Mononuclear cell (primary cell): ENCODE measurements around the gene TMEM87B. TPM values are rescaled to one million over a fixed set of nuclear protein-coding genes. Genes with fewer than 3 reads are reported as not detected.

ENCODE experiments used
- H3K27me3 ChIP-seq: 2 replicates; pipeline ENCODE4 v1.6.0; 2011; ENCODE audit warnings: low read length, control low read depth; ENCODE audit not compliant: insufficient read depth
- H3K4me1 ChIP-seq: 2 replicates; pipeline ENCODE4 v1.5.1; 2011; ENCODE audit warnings: mild to moderate bottlenecking, low read length, control low read depth; ENCODE audit not compliant: insufficient read depth
- H3K4me3 ChIP-seq: 2 replicates; pipeline ENCODE4 v1.5.1; 2011; ENCODE audit warnings: mild to moderate bottlenecking, low read length, moderate library complexity
- H3K9me3 ChIP-seq: 2 replicates; pipeline ENCODE4 v1.5.1; 2011; ENCODE audit warnings: low read depth, mild to moderate bottlenecking, control low read depth, low read length
- total RNA-seq: library from RNA; depleted of rRNA; stranded (reverse); fragments of >200 nt; gene quantifications from one replicate; pipeline ENCODE4 v1.2.3, GENCODE V29; 2012

TMEM87B gene
- total RNA-seq, 1 donor, result 16.4 TPM

DNA sequence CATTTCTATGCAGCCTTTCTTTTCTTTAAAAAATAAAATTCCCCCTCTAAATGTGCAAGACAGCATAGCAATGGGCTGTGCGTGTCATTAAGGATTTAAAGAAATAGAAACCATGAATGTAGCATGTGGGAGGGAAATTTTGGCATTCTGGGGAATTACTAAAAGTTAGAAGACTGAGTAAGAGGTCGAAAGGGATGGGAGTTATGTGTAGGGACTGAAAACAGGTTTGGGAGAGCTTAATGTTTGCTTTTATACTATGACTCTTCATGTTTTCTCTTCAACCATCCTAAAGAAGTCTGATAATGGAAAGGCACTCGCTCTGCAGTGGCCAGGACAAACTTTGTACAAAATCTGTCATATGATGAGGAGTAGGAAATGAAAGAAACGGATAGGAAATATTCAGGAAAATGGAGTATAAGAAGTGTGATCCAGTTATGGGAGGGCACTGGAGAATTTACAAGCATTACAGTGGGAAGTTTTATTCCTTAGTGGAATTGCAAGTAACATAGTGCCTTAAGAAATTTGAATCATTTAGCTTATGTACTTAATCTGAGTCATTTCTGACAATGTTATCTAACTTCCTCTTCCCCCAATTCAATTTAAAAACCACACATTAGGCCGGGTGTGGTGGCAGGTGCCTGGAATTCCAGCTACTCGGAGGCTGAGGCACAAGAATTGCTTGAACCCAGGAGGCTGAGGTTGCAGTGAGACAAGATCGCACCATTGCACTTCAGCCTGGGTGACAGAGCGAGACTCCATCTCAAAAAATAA is 20.6 kb downstream of the TMEM87B start:
- H3K4me3 ChIP-seq, result no peak overlapping the region
- no peaks in the 10 kb centered on the region for H3K27me3 ChIP-seq
- peaks cover 4% of the 10 kb centered on the region for H3K4me1 ChIP-seq
- no peaks in the 10 kb centered on the region for H3K9me3 ChIP-seq

DNA sequence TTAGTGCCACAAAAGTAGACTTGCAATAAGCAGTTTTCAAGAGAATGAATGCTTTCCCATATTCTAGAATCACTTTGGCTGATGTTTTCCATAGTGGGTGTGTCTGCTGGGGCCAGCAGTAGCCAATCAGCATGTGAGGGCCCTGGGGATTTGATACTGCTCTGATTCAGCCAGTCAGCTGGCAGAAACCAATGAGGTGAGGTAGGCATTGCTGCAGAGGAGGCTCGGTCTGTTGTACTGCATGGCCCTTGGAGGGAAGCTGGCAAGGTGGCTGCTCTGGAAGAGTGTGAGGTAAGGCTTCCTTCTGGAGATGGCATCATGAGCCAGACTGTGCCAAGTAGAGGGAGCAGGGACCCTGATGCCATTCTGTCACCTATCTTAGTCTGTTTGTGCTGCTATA is 22.7 kb downstream of the TMEM87B start:
- no peaks in the 10 kb centered on the region for H3K27me3 ChIP-seq
- no peak overlapping the region for H3K4me3 ChIP-seq
- no peaks in the 10 kb centered on the region for H3K9me3 ChIP-seq
- H3K4me1 ChIP-seq, result peaks cover 4% of the 10 kb centered on the region

DNA sequence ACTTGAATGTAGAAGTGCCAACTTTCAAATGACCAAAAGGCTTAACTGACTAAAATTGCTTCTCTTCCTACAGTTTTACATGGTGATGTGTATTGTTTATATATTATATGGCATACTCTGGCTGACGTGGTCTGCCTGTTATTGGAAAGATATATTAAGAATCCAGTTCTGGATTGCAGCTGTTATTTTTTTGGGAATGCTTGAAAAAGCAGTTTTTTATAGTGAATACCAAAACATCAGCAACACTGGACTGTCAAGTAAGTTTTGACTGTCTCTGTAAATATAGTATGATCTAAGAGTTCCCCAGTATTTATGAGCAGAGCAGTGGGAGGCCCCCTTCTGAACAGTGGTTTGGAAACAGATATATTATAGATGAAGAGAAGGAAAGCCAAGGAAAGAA is 26.2 kb downstream of the TMEM87B start:
- no peaks in the 10 kb centered on the region for H3K9me3 ChIP-seq

DNA sequence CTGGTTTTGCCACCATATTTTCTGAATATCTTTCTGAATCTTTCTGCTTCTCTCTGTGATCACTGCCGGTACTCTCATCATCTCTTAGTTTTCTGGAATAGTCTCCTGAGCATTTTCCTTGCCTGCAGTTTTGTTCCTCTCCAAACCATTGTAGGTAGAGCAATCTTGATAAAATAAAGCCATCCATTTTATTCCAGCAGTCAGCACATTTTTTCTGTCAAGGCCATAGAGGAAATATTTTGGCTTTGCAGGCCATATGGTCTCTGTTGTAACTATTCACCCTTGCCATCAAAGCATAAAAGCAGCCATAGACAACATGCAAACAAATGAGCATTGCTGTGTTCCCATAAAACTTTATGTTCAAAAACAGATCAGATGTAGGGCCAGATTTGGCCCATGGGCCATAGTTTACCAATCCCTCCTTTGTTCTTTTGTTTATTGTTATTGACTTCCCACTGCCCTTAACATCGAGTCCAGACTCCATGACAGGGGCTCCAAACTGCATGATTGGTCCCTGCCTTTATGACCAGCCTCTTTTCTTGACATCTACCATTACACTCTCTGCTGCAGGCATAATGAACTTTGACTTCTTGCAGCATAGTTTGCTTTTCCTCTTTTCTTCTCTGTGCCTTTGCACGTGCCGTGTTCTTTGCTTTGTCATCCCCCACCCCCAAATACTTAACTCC is 29.8 kb downstream of the TMEM87B start:
- Histone ChIP-seq H3K9me3 (no peaks in the 10 kb centered on the region), H3K4me1 (peaks cover 3% of the 10 kb centered on the region), H3K4me3 (no peak overlapping the region), H3K27me3 (no peaks in the 10 kb centered on the region)

More for the DNA sequence above, 26.2 kb downstream of the TMEM87B start:
- H3K4me3 ChIP-seq, result no peak overlapping the region
- no peaks in the 10 kb centered on the region for H3K27me3 ChIP-seq
- H3K4me1 ChIP-seq, result no peaks in the 10 kb centered on the region

DNA sequence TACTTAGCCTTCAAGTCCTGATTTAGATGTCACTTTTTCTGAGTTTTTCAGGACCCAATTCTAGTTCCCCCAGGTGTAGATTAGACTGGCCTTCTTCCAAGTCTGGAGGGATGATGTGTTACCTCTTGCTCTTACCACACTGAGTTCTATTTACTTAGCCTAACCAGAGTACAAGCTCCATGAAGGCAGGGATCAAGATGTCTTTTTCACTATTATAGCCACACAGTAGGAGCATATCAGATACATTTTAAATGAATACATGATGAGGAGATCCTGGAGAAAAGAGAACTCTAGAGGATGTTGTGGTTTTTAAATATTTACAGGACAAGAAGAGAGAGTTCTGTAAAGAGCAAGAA is 30.3 kb downstream of the TMEM87B start:
- Histone ChIP-seq H3K4me1 (peaks cover 3% of the 10 kb centered on the region), H3K9me3 (no peaks in the 10 kb centered on the region), H3K27me3 (no peaks in the 10 kb centered on the region), H3K4me3 (no peak overlapping the region)

DNA sequence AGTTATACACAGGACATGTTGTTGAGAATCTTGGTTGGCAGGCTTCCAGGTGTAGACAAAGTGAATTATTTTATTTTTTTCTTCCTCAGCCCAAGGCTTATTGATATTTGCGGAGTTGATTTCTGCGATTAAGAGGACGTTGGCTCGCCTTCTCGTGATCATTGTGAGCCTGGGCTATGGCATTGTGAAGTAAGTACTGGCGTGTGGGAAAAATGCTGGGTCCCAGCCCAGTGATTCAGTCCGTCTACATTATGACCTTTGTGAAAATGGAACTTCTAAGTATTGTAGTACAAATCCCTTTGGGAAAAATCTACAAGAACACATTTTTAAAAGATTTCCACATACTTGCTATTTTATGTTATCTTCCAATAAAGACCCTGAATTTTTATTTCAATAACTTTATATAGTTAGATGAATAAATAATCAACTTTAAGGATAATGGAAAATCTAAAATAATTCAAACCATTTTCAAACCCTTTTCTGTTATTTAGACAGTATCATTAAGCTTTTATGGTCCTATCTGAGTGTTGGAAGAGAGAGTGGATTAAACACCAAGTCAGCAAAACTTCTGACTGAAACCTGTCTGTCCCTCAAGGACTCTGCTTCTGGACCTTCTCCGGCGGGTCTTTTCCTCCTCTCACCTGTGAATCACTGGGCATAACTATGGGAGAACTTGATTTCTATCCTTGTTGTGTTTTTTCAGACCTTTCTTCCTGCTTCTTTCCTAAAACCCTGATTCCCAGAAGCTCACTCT is 31.0 kb downstream of the TMEM87B start:
- no peaks in the 10 kb centered on the region for H3K27me3 ChIP-seq

DNA sequence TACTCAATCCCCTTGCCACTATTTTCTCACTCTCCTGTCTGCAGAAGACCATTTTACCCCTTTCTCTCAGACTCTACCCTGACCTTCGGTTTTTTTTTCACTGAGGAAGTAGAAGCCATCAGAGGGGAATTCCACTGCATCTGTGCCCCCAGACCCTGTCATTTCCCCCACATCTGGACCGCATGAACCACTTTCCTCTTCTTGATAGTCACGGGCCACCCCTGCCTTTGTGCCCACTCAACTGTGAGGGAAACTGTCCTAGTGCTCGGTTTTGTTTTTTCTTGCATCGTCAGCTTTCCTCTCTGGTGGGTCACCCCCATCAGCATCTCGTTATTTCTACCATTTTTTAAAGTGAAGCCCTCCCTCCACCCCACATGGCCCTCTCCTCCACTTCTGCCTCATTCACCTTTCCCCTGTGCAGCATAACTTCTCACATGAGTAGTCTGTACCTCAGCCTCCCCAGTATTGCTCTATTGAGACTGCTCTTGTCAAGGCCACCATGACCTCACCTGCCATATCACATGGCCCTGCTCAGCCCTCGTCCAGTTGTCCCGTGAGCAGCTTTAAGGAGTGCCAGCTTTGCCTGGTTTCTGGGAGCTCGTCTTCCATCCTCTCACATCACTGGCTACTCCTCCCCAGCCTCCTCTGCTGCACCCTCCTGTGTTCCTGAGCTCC is 32.4 kb downstream of the TMEM87B start:
- Histone ChIP-seq H3K4me3 (no peak overlapping the region), H3K4me1 (peaks cover 3% of the 10 kb centered on the region), H3K27me3 (no peaks in the 10 kb centered on the region), H3K9me3 (no peaks in the 10 kb centered on the region)

More for the DNA sequence above, 31.0 kb downstream of the TMEM87B start:
- Histone ChIP-seq H3K4me1 (peaks cover 3% of the 10 kb centered on the region), H3K4me3 (no peak overlapping the region), H3K9me3 (no peaks in the 10 kb centered on the region)

DNA sequence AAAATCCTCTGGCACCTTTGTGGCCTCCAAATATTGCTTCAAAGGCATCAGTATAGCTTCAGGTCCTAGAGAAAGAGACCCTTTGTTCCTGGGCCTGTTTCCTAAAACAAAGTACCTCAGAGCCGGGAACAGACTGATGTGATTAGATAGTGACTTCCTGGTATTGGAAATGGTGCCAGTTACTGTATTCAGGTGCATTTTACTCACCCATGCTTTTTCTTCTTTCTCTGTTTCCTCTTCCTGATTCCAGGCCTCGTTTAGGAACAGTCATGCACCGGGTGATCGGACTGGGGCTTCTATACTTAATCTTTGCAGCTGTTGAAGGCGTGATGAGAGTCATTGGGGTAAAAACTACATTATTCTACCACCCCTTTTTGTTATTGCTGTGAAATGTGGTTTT is 34.3 kb downstream of the TMEM87B start:
- Histone ChIP-seq H3K4me1 (peaks cover 3% of the 10 kb centered on the region), H3K9me3 (no peaks in the 10 kb centered on the region), H3K4me3 (no peak overlapping the region), H3K27me3 (no peaks in the 10 kb centered on the region)

DNA sequence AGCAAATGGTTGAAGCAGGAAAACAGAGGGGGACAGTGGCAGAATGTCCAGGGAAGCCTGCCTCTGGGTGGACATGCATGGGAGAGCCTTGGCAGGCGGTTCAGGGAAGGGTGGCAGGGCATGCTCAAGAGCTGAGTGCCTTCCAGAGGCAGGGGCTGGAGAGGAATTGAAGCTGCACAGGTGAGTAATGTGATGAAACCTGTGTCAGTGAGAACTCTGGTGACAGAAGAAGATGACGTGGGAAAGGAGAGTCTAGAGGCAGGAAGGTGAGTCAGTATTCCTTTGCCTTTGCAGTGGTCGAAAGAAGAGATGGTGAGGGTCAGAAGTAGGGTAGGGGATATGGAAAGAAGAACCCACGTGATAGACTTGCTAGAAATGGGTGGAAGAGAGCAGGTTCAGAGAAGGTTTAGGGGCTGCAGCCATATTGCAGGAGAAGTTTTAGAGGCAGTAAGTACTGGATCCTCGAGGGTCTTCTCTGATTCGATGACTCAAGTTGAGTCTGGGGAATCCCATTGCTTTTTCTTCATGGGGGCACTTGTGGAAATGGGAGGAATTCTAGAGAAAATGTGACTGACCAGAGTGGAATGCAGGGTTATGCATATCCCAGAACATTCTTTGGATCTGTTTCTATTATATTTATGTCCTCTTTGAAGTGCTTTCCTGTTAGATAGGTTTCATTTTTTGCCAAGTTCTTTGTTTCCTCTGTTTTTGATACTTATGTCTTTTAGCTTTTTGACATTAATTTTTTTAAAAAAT is 37.4 kb downstream of the TMEM87B start:
- no peaks in the 10 kb centered on the region for H3K9me3 ChIP-seq
- no peaks in the 10 kb centered on the region for H3K4me1 ChIP-seq
- H3K27me3 ChIP-seq, result no peaks in the 10 kb centered on the region
- H3K4me3 ChIP-seq, result no peak overlapping the region

DNA sequence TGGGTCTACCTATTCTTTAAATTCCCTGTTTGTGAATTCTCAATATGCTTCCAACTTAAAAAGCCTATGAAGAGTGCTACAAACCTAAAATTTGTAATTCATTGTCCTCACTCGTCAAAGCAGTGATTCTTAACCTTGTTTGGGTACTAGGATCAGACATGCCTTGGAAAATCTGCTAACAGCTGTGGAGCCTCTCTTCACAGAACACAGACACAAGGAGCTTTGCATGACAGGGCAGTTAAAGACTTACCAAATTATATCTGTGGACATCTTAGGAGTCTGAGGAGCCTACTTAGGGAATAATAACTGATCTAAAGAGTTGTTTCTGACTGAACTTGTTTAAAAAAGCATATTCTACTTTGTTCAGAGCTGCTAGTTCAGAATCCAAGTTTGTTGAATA is 38.1 kb downstream of the TMEM87B start:
- H3K4me1 ChIP-seq, result no peaks in the 10 kb centered on the region
- H3K27me3 ChIP-seq, result no peaks in the 10 kb centered on the region
- H3K4me3 ChIP-seq, result no peak overlapping the region
- H3K9me3 ChIP-seq, result no peaks in the 10 kb centered on the region

DNA sequence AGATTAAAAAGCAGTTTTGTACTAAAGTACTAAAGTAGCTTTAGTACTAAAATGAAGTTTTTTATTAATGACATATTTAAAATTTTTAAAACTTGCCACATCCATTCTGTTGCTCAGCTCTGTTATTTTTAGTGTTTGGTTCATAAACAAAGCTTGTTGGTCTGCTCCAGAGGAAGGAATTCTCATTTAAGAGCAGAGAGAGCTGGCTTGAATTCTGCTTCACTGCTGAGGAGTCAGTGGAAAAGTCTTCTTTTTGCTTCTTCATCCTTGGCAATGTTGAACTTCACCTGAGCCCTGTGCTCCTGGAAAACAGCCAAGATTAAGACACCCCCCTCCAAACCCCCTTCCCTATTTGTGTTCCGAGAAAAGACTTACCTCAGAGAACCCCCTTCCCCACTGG is 40.6 kb downstream of the TMEM87B start:
- Histone ChIP-seq H3K4me3 (no peak overlapping the region), H3K4me1 (no peaks in the 10 kb centered on the region), H3K9me3 (no peaks in the 10 kb centered on the region), H3K27me3 (no peaks in the 10 kb centered on the region)

DNA sequence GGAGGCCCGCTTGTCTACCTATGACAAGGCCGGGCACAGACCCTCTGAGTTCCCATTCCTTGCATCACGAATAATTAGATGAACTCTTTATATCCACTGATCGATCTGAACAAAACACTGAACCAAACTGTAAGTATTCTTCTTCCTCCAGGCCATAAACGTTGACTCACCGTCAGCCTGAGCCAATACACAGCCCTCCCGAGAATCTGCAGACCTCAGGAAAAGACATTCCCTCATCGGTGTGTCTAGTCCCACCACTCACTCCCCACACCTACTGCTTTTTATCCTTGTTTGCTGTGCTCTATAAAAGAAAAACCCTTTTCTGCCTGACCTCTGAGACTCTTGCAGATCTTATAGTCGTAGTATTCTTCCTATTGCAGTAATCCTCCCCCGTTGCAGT is 41.0 kb downstream of the TMEM87B start:
- Histone ChIP-seq H3K27me3 (no peaks in the 10 kb centered on the region), H3K4me1 (no peaks in the 10 kb centered on the region), H3K4me3 (no peak overlapping the region), H3K9me3 (no peaks in the 10 kb centered on the region)

DNA sequence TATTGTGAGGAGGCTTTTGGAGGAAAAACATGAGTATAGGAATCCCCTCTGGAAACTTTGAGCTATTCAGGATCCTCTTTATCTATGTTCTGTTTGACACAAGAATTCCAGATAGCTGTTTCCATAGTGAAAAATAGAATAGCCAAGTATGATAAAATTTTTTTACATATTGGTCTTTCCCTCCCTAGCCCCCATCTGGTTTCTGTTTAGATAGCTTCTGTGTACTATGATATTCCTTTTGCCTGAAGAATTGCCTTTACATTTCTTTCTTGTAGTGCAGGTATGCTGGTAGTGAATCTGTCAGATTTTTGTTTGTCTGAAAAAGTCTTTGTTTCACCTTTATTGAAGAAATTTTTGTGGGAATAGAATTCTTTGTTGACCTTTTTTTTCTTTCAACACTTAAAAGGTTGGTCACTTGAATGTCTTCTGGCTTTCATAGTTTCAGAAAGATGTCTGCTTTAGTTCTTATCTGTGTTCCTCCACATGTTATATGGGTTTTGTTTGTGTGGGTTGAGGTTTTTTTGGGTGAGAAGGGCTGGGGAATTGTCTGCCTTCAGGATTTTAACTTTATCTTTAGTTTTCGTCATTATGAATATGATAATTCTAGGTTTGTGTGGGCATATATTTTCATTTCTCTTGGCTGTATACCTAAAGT is 53.2 kb downstream of the TMEM87B start:
- Histone ChIP-seq H3K4me3 (no peak overlapping the region), H3K9me3 (peaks cover 16% of the 10 kb centered on the region), H3K27me3 (no peaks in the 10 kb centered on the region), H3K4me1 (no peaks in the 10 kb centered on the region)

DNA sequence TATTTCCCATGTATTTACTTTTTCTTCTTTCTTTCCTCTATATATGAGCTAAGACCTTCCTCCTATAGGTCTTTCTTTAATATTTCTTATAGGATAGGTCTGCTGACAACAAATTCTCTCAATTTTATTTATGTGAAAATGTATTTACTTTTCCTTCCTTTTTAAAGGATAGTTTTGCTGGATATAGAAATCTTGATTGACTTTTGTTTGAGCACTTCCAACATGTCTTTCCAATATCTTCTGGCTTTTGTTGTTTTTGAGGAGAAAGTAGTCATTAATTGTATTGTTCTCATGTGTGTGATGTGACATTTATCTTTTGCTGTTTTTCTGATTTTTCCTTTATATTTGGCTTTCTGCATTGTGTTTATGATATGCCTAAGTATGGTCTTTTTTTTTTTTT is 54.2 kb downstream of the TMEM87B start:
- Histone ChIP-seq H3K4me3 (no peak overlapping the region), H3K9me3 (peaks cover 16% of the 10 kb centered on the region), H3K4me1 (no peaks in the 10 kb centered on the region), H3K27me3 (no peaks in the 10 kb centered on the region)
